ENCODE results near the gene TFF2.
A peak's percentile ranks its signal among the peaks of the same experiment; 100 is the strongest.

Gene TFF2

GRCh38 chr21:42388740-42389448 lies 38.1 kb upstream of the TFF2 start:
- no peak overlapping the region for H3K4me3 Mint-ChIP-seq
- H3K27ac Mint-ChIP-seq: peak overlapping the region; percentile 22
- no peaks in the 10 kb centered on the region for H3K9me3 Mint-ChIP-seq (ENCODE audit: low read depth)
- H3K27me3 Mint-ChIP-seq: no peaks in the 10 kb centered on the region
- peaks cover 7% of the 10 kb centered on the region for H3K36me3 Mint-ChIP-seq
- peaks cover 81% of the 10 kb centered on the region for H3K4me1 Mint-ChIP-seq (ENCODE audit: low read depth)

- H3K4me1 Mint-ChIP-seq (ENCODE audit: low read depth): peaks cover 72% of the 10 kb centered on the region
- H3K27me3 Mint-ChIP-seq: no peaks in the 10 kb centered on the region
- H3K4me3 Mint-ChIP-seq: no peak overlapping the region
- peaks cover 7% of the 10 kb centered on the region for H3K36me3 Mint-ChIP-seq
- no peak overlapping the region for H3K27ac Mint-ChIP-seq
- H3K9me3 Mint-ChIP-seq (ENCODE audit: low read depth): no peaks in the 10 kb centered on the region
These were observed 37.1 kb upstream of the TFF2 start for GRCh38 chr21:42387843-42388340.

GRCh38 chr21:42387164-42387563 lies 36.4 kb upstream of the TFF2 start:
- Mint-ChIP-seq H3K27me3 (no peaks in the 10 kb centered on the region), H3K4me3 (no peak overlapping the region), H3K9me3 (ENCODE audit: low read depth) (no peaks in the 10 kb centered on the region), H3K4me1 (ENCODE audit: low read depth) (peaks cover 67% of the 10 kb centered on the region), H3K27ac (no peak overlapping the region), H3K36me3 (peaks cover 7% of the 10 kb centered on the region)

- Mint-ChIP-seq H3K36me3 (peaks cover 14% of the 10 kb centered on the region), H3K27ac (no peak overlapping the region), H3K27me3 (no peaks in the 10 kb centered on the region), H3K4me3 (no peak overlapping the region), H3K9me3 (ENCODE audit: low read depth) (no peaks in the 10 kb centered on the region), H3K4me1 (ENCODE audit: low read depth) (peaks cover 59% of the 10 kb centered on the region)
These were observed 35.3 kb upstream of the TFF2 start for GRCh38 chr21:42386034-42386591.

GRCh38 chr21:42385619-42386018 lies 34.8 kb upstream of the TFF2 start:
- H3K4me3 Mint-ChIP-seq: no peak overlapping the region
- no peaks in the 10 kb centered on the region for H3K9me3 Mint-ChIP-seq (ENCODE audit: low read depth)
- peaks cover 54% of the 10 kb centered on the region for H3K4me1 Mint-ChIP-seq (ENCODE audit: low read depth)
- no peaks in the 10 kb centered on the region for H3K27me3 Mint-ChIP-seq
- peaks cover 11% of the 10 kb centered on the region for H3K36me3 Mint-ChIP-seq
- H3K27ac Mint-ChIP-seq: no peak overlapping the region

GRCh38 chr21:42384989-42385388 lies 34.2 kb upstream of the TFF2 start:
- Mint-ChIP-seq H3K27me3 (no peaks in the 10 kb centered on the region), H3K27ac (peak overlapping the region; percentile 23), H3K9me3 (ENCODE audit: low read depth) (no peaks in the 10 kb centered on the region), H3K4me1 (ENCODE audit: low read depth) (peaks cover 48% of the 10 kb centered on the region), H3K4me3 (peak overlapping the region; percentile 65), H3K36me3 (peaks cover 9% of the 10 kb centered on the region)

- no peak overlapping the region for H3K27ac Mint-ChIP-seq
- H3K27me3 Mint-ChIP-seq: no peaks in the 10 kb centered on the region
- H3K36me3 Mint-ChIP-seq: peaks cover 9% of the 10 kb centered on the region
- no peak overlapping the region for H3K4me3 Mint-ChIP-seq
- H3K4me1 Mint-ChIP-seq (ENCODE audit: low read depth): peaks cover 42% of the 10 kb centered on the region
- no peaks in the 10 kb centered on the region for H3K9me3 Mint-ChIP-seq (ENCODE audit: low read depth)
These were observed 33.6 kb upstream of the TFF2 start for GRCh38 chr21:42384156-42384945.

- no peak overlapping the region for H3K4me3 Mint-ChIP-seq
- H3K27me3 Mint-ChIP-seq: no peaks in the 10 kb centered on the region
- H3K4me1 Mint-ChIP-seq (ENCODE audit: low read depth): peaks cover 34% of the 10 kb centered on the region
- H3K36me3 Mint-ChIP-seq: peaks cover 9% of the 10 kb centered on the region
- no peak overlapping the region for H3K27ac Mint-ChIP-seq
- H3K9me3 Mint-ChIP-seq (ENCODE audit: low read depth): no peaks in the 10 kb centered on the region
These were observed 32.5 kb upstream of the TFF2 start for GRCh38 chr21:42383331-42383730.

- Mint-ChIP-seq H3K4me3 (no peak overlapping the region), H3K36me3 (peaks cover 9% of the 10 kb centered on the region), H3K9me3 (ENCODE audit: low read depth) (no peaks in the 10 kb centered on the region), H3K4me1 (ENCODE audit: low read depth) (peaks cover 33% of the 10 kb centered on the region), H3K27me3 (no peaks in the 10 kb centered on the region), H3K27ac (no peak overlapping the region)
These were observed 32.1 kb upstream of the TFF2 start for GRCh38 chr21:42382915-42383314.

GRCh38 chr21:42381347-42381984 lies 30.7 kb upstream of the TFF2 start:
- H3K4me1 Mint-ChIP-seq (ENCODE audit: low read depth): peaks cover 24% of the 10 kb centered on the region
- H3K4me3 Mint-ChIP-seq: no peak overlapping the region
- H3K36me3 Mint-ChIP-seq: peaks cover 9% of the 10 kb centered on the region
- no peaks in the 10 kb centered on the region for H3K27me3 Mint-ChIP-seq
- no peaks in the 10 kb centered on the region for H3K9me3 Mint-ChIP-seq (ENCODE audit: low read depth)
- no peak overlapping the region for H3K27ac Mint-ChIP-seq

- H3K4me1 Mint-ChIP-seq (ENCODE audit: low read depth): peaks cover 14% of the 10 kb centered on the region
- H3K27ac Mint-ChIP-seq: no peak overlapping the region
- peaks cover 7% of the 10 kb centered on the region for H3K36me3 Mint-ChIP-seq
- no peaks in the 10 kb centered on the region for H3K9me3 Mint-ChIP-seq (ENCODE audit: low read depth)
- H3K4me3 Mint-ChIP-seq: no peak overlapping the region
- no peaks in the 10 kb centered on the region for H3K27me3 Mint-ChIP-seq
These were observed 28.8 kb upstream of the TFF2 start for GRCh38 chr21:42379426-42380215.

GRCh38 chr21:42378418-42378817 lies 27.6 kb upstream of the TFF2 start:
- Mint-ChIP-seq H3K9me3 (ENCODE audit: low read depth) (no peaks in the 10 kb centered on the region), H3K4me1 (ENCODE audit: low read depth) (peaks cover 12% of the 10 kb centered on the region), H3K27ac (no peak overlapping the region), H3K4me3 (no peak overlapping the region), H3K27me3 (no peaks in the 10 kb centered on the region), H3K36me3 (peaks cover 7% of the 10 kb centered on the region)

GRCh38 chr21:42377951-42378340 lies 27.2 kb upstream of the TFF2 start:
- Mint-ChIP-seq H3K27ac (no peak overlapping the region), H3K9me3 (ENCODE audit: low read depth) (no peaks in the 10 kb centered on the region), H3K4me1 (ENCODE audit: low read depth) (peaks cover 17% of the 10 kb centered on the region), H3K4me3 (no peak overlapping the region), H3K27me3 (no peaks in the 10 kb centered on the region), H3K36me3 (peaks cover 7% of the 10 kb centered on the region)

- H3K4me3 Mint-ChIP-seq: no peak overlapping the region
- H3K27ac Mint-ChIP-seq: no peak overlapping the region
- H3K4me1 Mint-ChIP-seq (ENCODE audit: low read depth): peaks cover 16% of the 10 kb centered on the region
- H3K9me3 Mint-ChIP-seq (ENCODE audit: low read depth): no peaks in the 10 kb centered on the region
- no peaks in the 10 kb centered on the region for H3K27me3 Mint-ChIP-seq
- peaks cover 7% of the 10 kb centered on the region for H3K36me3 Mint-ChIP-seq
These were observed 26.6 kb upstream of the TFF2 start for GRCh38 chr21:42377211-42377950.
